H1 (cell line): ENCODE results near the gene SCUBE2.

Experiments used
- ASH2L ChIP-seq: fragments of 200-600, 300-600 bp; sonication (generic); IDR thresholded peaks from one replicate; pipeline ENCODE4 v1.7.1; 2017; ENCODE audit warnings: low read length
- ATF2 ChIP-seq: IDR thresholded peaks from 2 replicates; pipeline ENCODE4 v1.6.1; 2012; ENCODE audit warnings: low read length, inconsistent platforms
- ATF3 ChIP-seq: IDR thresholded peaks from 2 replicates; pipeline ENCODE4 v1.6.1; 2011; ENCODE audit warnings: low read depth, mild to moderate bottlenecking, low read length; ENCODE audit not compliant: insufficient read depth
- CHD1 ChIP-seq: IDR thresholded peaks from 2 replicates; pipeline ENCODE4 v1.6.1; 2012; ENCODE audit warnings: low read depth, low read length, improper control_type of control experiment
- EZH2 ChIP-seq: fragments of 200-600 bp; sonication (generic); IDR thresholded peaks from 2 replicates; pipeline ENCODE4 v1.7.1; 2012; ENCODE audit warnings: low read depth, mild to moderate bottlenecking, moderate library complexity, low read length, inconsistent platforms; ENCODE audit not compliant: severe bottlenecking
- GABPA ChIP-seq: IDR thresholded peaks from 2 replicates; pipeline ENCODE4 v1.6.1; 2011; ENCODE audit warnings: mild to moderate bottlenecking, low read length, moderate library complexity, borderline replicate concordance; ENCODE audit not compliant: insufficient read depth
- JUN ChIP-seq: IDR thresholded peaks from 2 replicates; pipeline ENCODE4 v1.6.1; 2011; ENCODE audit warnings: low read depth, mild to moderate bottlenecking, improper control_type of control experiment, low read length
- MAFK ChIP-seq: IDR thresholded peaks from 2 replicates; pipeline ENCODE4 v1.6.1; 2012; ENCODE audit warnings: low read depth, mild to moderate bottlenecking, improper control_type of control experiment, low read length
- MAX ChIP-seq: IDR thresholded peaks from 2 replicates; pipeline ENCODE4 v1.6.1; 2012; ENCODE audit warnings: inconsistent platforms
- NRF1 ChIP-seq: IDR thresholded peaks from 2 replicates; pipeline ENCODE4 v1.6.1; 2011; ENCODE audit warnings: mild to moderate bottlenecking, low read depth, low read length, improper control_type of control experiment
- POLR2A ChIP-seq, 2 experiments: IDR thresholded peaks; 1 replicate in 1 of 2; 2 replicates in 1 of 2; pipeline ENCODE4 v1.6.1; 2011; ENCODE audit warnings: low read depth in 2 of 2, low read length in 2 of 2, mild to moderate bottlenecking in 2 of 2; ENCODE audit errors: control extremely low read depth in 1 of 2
- POLR2AphosphoS5 ChIP-seq: IDR thresholded peaks from 2 replicates; pipeline ENCODE4 v1.6.1; 2011; ENCODE audit warnings: low read depth, low read length
- SP1 ChIP-seq: IDR thresholded peaks from 2 replicates; pipeline ENCODE4 v1.6.1; 2011; ENCODE audit warnings: low read depth, low read length
- TF ChIP-seq, protein P1 (sequence below), 3 experiments: IDR thresholded peaks; 1 replicate in 2 of 3; 2 replicates in 1 of 3; pipeline versions ENCODE4 v1.5.1 to v1.6.1; 2011; ENCODE audit warnings: low read length in 3 of 3, mild to moderate bottlenecking in 3 of 3, inconsistent platforms in 2 of 3, low read depth in 1 of 3, moderate library complexity in 1 of 3; ENCODE audit not compliant: insufficient read depth in 1 of 3; ENCODE audit errors: control extremely low read depth in 1 of 3

- no peak for TF ChIP-seq NRF1
- TF ChIP-seq, protein P1, sequence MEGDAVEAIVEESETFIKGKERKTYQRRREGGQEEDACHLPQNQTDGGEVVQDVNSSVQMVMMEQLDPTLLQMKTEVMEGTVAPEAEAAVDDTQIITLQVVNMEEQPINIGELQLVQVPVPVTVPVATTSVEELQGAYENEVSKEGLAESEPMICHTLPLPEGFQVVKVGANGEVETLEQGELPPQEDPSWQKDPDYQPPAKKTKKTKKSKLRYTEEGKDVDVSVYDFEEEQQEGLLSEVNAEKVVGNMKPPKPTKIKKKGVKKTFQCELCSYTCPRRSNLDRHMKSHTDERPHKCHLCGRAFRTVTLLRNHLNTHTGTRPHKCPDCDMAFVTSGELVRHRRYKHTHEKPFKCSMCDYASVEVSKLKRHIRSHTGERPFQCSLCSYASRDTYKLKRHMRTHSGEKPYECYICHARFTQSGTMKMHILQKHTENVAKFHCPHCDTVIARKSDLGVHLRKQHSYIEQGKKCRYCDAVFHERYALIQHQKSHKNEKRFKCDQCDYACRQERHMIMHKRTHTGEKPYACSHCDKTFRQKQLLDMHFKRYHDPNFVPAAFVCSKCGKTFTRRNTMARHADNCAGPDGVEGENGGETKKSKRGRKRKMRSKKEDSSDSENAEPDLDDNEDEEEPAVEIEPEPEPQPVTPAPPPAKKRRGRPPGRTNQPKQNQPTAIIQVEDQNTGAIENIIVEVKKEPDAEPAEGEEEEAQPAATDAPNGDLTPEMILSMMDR (IDR thresholded peaks at IDR 0.05; ENCODE audit: control extremely low read depth in 1 of 3, insufficient read depth in 1 of 3, low read depth in 1 of 3, low read length in 3 of 3) = no peak
- TF ChIP-seq MAX = no peak
- no peak for TF ChIP-seq EZH2
- no peak for TF ChIP-seq POLR2A (IDR thresholded peaks at IDR 0.05; ENCODE audit: control extremely low read depth in 1 of 2, low read depth in 2 of 2, low read length in 2 of 2)
- TF ChIP-seq SP1 = no peak
- TF ChIP-seq ATF2 = no peak
- TF ChIP-seq MAFK = no peak
- TF ChIP-seq CHD1 = no peak
- no peak for TF ChIP-seq POLR2AphosphoS5
- TF ChIP-seq ASH2L = no peak
- no peak for TF ChIP-seq ATF3
- no peak for TF ChIP-seq JUN
- TF ChIP-seq GABPA = no peak
Measured at GRCh38 chr11:9019861-9020260, 71.5 kb downstream of the SCUBE2 start.
